Measurements from ENCODE around the gene BPIFB4.
"Not testable (repeated sequence)": the region's sequence is repeated elsewhere in the genome, so short reads cannot be mapped to it uniquely, and the experiment has no call there.

The BPIFB4 gene

DNA sequence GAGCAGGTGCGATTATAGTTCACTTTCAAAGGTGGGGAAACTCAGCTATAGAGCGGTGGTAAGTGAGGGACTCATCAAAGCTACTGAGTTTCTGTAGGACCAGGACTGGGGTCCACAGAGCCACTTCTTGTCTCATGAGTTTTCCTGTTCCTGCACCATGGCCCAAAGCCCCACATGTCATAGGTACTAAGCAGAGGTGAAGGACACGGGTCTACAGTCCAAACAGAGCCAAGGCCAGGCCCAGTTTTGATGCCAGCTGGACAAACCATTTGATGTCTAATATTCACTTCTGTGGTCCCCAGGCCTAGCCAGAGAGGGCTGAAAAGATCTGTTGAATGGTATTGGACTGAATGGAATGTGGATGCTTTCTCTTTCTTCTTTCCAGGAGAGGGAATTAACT is 37.0 kb upstream of the BPIFB4 start:
- Histone ChIP-seq H3K4me3 (ENCODE audit: insufficient read depth, low read depth, low read length, poor library complexity, severe bottlenecking) (no peak overlapping the region), H3K27ac (ENCODE audit: insufficient read depth, low read length, poor library complexity, severe bottlenecking) (no peak overlapping the region), H3K4me1 (ENCODE audit: control insufficient read depth, insufficient read depth, low read length, poor library complexity, severe bottlenecking) (no peaks in the 10 kb centered on the region), H3K27me3 (replicated peaks; ENCODE audit: control insufficient read depth, insufficient read depth, low read length, poor library complexity, severe bottlenecking) (no peaks in the 10 kb centered on the region), H3K36me3 (ENCODE audit: control insufficient read depth, insufficient read depth, low read length) (no peaks in the 10 kb centered on the region), H3K9me3 (ENCODE audit: control insufficient read depth, low read length) (no peaks in the 10 kb centered on the region)
- no peak for DNase-seq

- Histone ChIP-seq H3K4me3 (ENCODE audit: insufficient read depth, low read depth, low read length, poor library complexity, severe bottlenecking) (no peak overlapping the region), H3K9me3 (ENCODE audit: control insufficient read depth, low read length) (no peaks in the 10 kb centered on the region), H3K27me3 (replicated peaks; ENCODE audit: control insufficient read depth, insufficient read depth, low read length, poor library complexity, severe bottlenecking) (no peaks in the 10 kb centered on the region), H3K36me3 (ENCODE audit: control insufficient read depth, insufficient read depth, low read length) (no peaks in the 10 kb centered on the region), H3K27ac (ENCODE audit: insufficient read depth, low read length, poor library complexity, severe bottlenecking) (no peak overlapping the region), H3K4me1 (ENCODE audit: control insufficient read depth, insufficient read depth, low read length, poor library complexity, severe bottlenecking) (no peaks in the 10 kb centered on the region)
- no peak for DNase-seq
Measured at GRCh38 chr20:33042983-33043730, 36.3 kb upstream of the BPIFB4 start.

DNA sequence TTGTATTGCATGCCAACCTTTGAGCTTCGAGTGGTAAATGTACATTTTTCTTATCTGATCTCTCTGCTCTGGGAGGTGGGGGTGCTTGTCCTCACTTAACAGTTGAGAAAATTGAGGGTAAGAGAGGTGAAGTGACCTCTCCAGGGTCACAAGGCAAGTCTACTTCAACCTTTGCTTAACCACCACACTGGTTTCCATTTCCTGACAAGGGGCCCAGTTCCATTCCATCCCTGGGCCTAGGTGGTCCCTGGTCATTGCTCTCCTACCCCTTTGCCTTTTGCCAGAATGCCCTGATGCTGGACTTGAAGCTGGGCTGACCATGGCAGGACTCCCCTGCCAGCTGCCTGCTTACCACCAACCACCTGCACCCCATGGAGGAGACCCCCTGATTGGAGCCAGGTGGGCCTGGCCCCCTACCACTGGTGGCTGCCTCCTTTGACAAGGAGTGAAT is 35.7 kb upstream of the BPIFB4 start:
- Histone ChIP-seq H3K27ac (ENCODE audit: insufficient read depth, low read length, poor library complexity, severe bottlenecking) (no peak overlapping the region), H3K4me3 (ENCODE audit: insufficient read depth, low read depth, low read length, poor library complexity, severe bottlenecking) (no peak overlapping the region), H3K4me1 (ENCODE audit: control insufficient read depth, insufficient read depth, low read length, poor library complexity, severe bottlenecking) (no peaks in the 10 kb centered on the region), H3K9me3 (ENCODE audit: control insufficient read depth, low read length) (no peaks in the 10 kb centered on the region), H3K27me3 (replicated peaks; ENCODE audit: control insufficient read depth, insufficient read depth, low read length, poor library complexity, severe bottlenecking) (no peaks in the 10 kb centered on the region), H3K36me3 (ENCODE audit: control insufficient read depth, insufficient read depth, low read length) (no peaks in the 10 kb centered on the region)
- no peak for DNase-seq

DNA sequence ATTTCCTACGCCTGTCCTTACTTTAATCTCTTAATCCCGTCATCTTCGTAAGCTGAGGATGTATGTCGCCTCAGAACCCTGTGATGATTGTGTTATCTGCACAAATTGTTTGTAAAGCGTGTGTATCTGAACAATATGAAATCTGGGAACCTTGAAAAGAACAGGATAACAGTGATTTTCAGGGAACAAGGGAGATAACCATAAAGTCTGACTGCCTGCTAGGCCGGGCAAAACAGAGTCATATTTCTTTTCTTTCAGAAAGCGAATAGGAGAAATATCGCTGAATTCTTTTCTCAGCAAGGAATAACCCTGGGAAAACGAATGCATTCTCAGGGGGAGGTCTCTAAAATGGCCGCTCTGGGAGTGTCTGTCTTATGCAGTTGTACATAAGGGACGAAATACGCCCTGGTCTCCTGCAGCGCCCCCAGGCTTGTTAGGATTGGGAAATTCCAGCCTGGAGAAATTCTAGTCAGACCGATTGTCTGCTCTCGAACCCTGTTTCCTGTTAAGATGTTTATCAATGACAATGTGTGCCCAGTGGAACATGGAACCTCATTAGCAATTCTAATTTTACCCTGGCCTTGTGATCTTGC is 34.2 kb upstream of the BPIFB4 start:
- H3K4me1 ChIP-seq (ENCODE audit: control insufficient read depth, insufficient read depth, low read length, poor library complexity, severe bottlenecking); H3K4me3 ChIP-seq (ENCODE audit: insufficient read depth, low read depth, low read length, poor library complexity, severe bottlenecking); H3K9me3 ChIP-seq (ENCODE audit: control insufficient read depth, low read length); DNase-seq; H3K27me3 ChIP-seq (replicated peaks; ENCODE audit: control insufficient read depth, insufficient read depth, low read length, poor library complexity, severe bottlenecking); H3K36me3 ChIP-seq (ENCODE audit: control insufficient read depth, insufficient read depth, low read length); H3K27ac ChIP-seq (ENCODE audit: insufficient read depth, low read length, poor library complexity, severe bottlenecking): not testable (repeated sequence)

DNA sequence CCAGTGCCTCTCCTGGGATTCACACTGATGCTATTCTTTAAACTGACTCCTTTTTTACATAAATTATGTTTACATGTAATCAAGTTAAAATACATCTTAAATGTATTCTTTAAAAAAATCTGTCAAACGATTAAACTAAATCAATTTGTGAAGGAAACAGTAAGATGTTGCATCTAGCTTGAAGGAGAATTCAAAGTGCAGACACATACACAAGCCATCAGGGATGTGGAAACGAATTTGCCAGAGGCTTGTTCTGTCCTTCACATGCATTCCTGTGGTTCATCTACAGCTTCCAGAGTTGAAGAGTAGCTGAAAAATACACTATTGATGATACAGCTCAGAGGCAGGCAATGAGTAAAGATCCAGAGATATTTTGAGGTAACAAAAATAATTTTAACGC is 33.0 kb upstream of the BPIFB4 start:
- H3K4me3 ChIP-seq (ENCODE audit: insufficient read depth, low read depth, low read length, poor library complexity, severe bottlenecking), result no peak overlapping the region
- no peak for DNase-seq
- H3K36me3 ChIP-seq (ENCODE audit: control insufficient read depth, insufficient read depth, low read length), result no peaks in the 10 kb centered on the region
- no peaks in the 10 kb centered on the region for H3K9me3 ChIP-seq (ENCODE audit: control insufficient read depth, low read length)
- no peak overlapping the region for H3K27ac ChIP-seq (ENCODE audit: insufficient read depth, low read length, poor library complexity, severe bottlenecking)
- no peaks in the 10 kb centered on the region for H3K27me3 ChIP-seq (replicated peaks; ENCODE audit: control insufficient read depth, insufficient read depth, low read length, poor library complexity, severe bottlenecking)
- no peaks in the 10 kb centered on the region for H3K4me1 ChIP-seq (ENCODE audit: control insufficient read depth, insufficient read depth, low read length, poor library complexity, severe bottlenecking)

GRCh38 chr20:33051333-33051732 is 28.1 kb upstream of the BPIFB4 start:
- DNase-seq, result no peak
- Histone ChIP-seq H3K27ac (ENCODE audit: insufficient read depth, low read length, poor library complexity, severe bottlenecking) (no peak overlapping the region), H3K36me3 (ENCODE audit: control insufficient read depth, insufficient read depth, low read length) (no peaks in the 10 kb centered on the region), H3K4me1 (ENCODE audit: control insufficient read depth, insufficient read depth, low read length, poor library complexity, severe bottlenecking) (no peaks in the 10 kb centered on the region), H3K27me3 (replicated peaks; ENCODE audit: control insufficient read depth, insufficient read depth, low read length, poor library complexity, severe bottlenecking) (no peaks in the 10 kb centered on the region), H3K4me3 (ENCODE audit: insufficient read depth, low read depth, low read length, poor library complexity, severe bottlenecking) (no peak overlapping the region), H3K9me3 (ENCODE audit: control insufficient read depth, low read length) (no peaks in the 10 kb centered on the region)

DNA sequence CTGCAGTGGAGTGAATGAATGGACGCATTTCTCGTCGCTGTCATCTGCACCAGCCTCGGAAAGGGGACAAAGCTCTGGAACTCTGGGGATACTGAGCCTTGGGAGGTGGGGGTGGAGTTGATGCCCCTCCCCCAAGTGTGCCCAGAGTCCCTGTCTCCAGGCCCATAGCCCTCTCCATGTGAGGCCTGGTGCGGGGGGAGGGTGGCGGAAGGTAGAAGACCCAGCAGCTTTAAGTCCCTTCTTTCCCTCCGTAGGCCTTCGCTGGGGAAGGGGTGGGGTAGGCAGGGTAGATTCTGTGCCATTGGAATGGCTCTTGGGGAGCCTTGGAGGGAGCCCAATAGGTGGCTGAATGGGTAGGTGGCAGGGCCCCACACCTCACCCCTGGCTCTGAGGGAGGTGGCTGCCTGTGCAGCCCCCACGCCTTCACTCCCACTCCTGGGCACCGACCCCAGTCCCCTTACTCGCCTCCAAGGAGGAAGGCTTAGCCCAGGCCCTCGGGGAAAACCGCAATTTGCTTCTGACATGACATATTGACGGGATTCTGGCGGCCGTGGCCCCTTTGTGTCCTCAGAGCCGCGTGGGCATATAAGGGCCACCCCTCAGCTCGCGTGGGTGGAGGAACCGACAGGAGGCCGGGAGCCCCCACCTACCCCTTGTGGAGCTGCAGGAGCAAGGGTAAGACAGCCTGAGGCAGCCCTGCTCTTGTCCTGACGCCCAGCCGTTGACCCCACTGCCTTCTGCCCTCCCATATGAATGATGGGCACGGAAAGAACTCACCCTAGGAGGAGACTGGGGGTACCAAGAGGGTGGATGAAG is 25.9 kb upstream of the BPIFB4 start, which contains the start of gene BPIFB3:
Gene BPIFB3, plus strand, starts transcription at position 613 of the 816 bp plus-strand sequence. CDS start 1,533 bp downstream, outside the sequence.
- H3K4me1 ChIP-seq (ENCODE audit: control insufficient read depth, insufficient read depth, low read length, poor library complexity, severe bottlenecking), result no peaks in the 10 kb centered on the region
- no peak for DNase-seq
- H3K9me3 ChIP-seq (ENCODE audit: control insufficient read depth, low read length), result no peaks in the 10 kb centered on the region
- H3K36me3 ChIP-seq (ENCODE audit: control insufficient read depth, insufficient read depth, low read length), result no peaks in the 10 kb centered on the region
- no peak within 1 kb of the TSS for H3K4me3 ChIP-seq (ENCODE audit: insufficient read depth, low read depth, low read length, poor library complexity, severe bottlenecking)
- no peaks in the 10 kb centered on the region for H3K27me3 ChIP-seq (replicated peaks; ENCODE audit: control insufficient read depth, insufficient read depth, low read length, poor library complexity, severe bottlenecking)
- no peak within 1 kb of the TSS for H3K27ac ChIP-seq (ENCODE audit: insufficient read depth, low read length, poor library complexity, severe bottlenecking)

- no peak overlapping the region for H3K4me3 ChIP-seq (ENCODE audit: insufficient read depth, low read depth, low read length, poor library complexity, severe bottlenecking)
- no peaks in the 10 kb centered on the region for H3K27me3 ChIP-seq (replicated peaks; ENCODE audit: control insufficient read depth, insufficient read depth, low read length, poor library complexity, severe bottlenecking)
- H3K9me3 ChIP-seq (ENCODE audit: control insufficient read depth, low read length), result no peaks in the 10 kb centered on the region
- no peak overlapping the region for H3K27ac ChIP-seq (ENCODE audit: insufficient read depth, low read length, poor library complexity, severe bottlenecking)
- no peaks in the 10 kb centered on the region for H3K36me3 ChIP-seq (ENCODE audit: control insufficient read depth, insufficient read depth, low read length)
- no peak for DNase-seq
- H3K4me1 ChIP-seq (ENCODE audit: control insufficient read depth, insufficient read depth, low read length, poor library complexity, severe bottlenecking), result no peaks in the 10 kb centered on the region
Measured at GRCh38 chr20:33054381-33054780, 25.1 kb upstream of the BPIFB4 start.

DNA sequence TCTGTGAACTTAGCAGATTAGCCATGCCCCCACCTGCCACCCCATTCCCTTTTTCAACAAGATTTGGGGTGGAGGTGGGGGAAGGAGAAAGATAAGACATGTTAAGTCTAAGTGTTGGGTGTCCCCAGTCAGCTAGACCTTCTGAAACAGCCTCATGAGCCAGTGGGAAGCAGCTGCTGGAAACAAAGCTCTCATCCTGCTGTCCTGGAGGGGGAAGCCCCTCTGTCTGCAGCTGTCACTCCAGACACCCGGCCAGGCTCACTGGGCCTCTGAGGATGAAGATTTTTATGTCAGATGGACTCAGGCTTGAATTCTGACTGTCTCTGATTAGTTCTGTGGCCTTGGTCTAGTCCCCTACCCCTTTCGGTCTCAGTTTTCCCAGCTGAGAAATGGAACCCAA is 24.7 kb upstream of the BPIFB4 start:
- H3K4me1 ChIP-seq (ENCODE audit: control insufficient read depth, insufficient read depth, low read length, poor library complexity, severe bottlenecking), result no peaks in the 10 kb centered on the region
- H3K36me3 ChIP-seq (ENCODE audit: control insufficient read depth, insufficient read depth, low read length), result no peaks in the 10 kb centered on the region
- H3K9me3 ChIP-seq (ENCODE audit: control insufficient read depth, low read length), result no peaks in the 10 kb centered on the region
- H3K4me3 ChIP-seq (ENCODE audit: insufficient read depth, low read depth, low read length, poor library complexity, severe bottlenecking), result no peak overlapping the region
- H3K27me3 ChIP-seq (replicated peaks; ENCODE audit: control insufficient read depth, insufficient read depth, low read length, poor library complexity, severe bottlenecking), result no peaks in the 10 kb centered on the region
- no peak overlapping the region for H3K27ac ChIP-seq (ENCODE audit: insufficient read depth, low read length, poor library complexity, severe bottlenecking)
- DNase-seq, result no peak

DNA sequence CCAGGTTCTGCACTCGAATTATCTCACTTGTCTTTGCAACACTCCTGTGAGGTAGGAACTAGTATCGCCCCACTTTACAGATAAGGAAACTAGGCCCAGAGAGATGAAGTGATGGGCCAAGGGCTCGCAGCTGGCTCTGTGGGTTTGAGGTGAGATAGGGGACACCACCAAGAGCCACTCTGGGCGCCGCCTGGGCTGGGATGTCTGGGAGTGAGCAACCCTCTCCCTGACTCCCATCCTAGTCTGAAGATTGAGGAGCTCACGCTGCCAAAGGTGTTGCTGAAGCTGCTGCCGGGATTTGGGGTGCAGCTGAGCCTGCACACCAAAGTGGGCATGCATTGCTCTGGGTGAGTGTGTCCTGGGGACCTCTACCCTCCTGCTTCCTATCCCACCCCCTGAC is 20.3 kb upstream of the BPIFB4 start:
- H3K36me3 ChIP-seq (ENCODE audit: control insufficient read depth, insufficient read depth, low read length), result no peaks in the 10 kb centered on the region
- H3K4me1 ChIP-seq (ENCODE audit: control insufficient read depth, insufficient read depth, low read length, poor library complexity, severe bottlenecking), result no peaks in the 10 kb centered on the region
- no peaks in the 10 kb centered on the region for H3K27me3 ChIP-seq (replicated peaks; ENCODE audit: control insufficient read depth, insufficient read depth, low read length, poor library complexity, severe bottlenecking)
- no peak overlapping the region for H3K27ac ChIP-seq (ENCODE audit: insufficient read depth, low read length, poor library complexity, severe bottlenecking)
- no peak overlapping the region for H3K4me3 ChIP-seq (ENCODE audit: insufficient read depth, low read depth, low read length, poor library complexity, severe bottlenecking)
- no peaks in the 10 kb centered on the region for H3K9me3 ChIP-seq (ENCODE audit: control insufficient read depth, low read length)
- DNase-seq, result no peak
